ENCODE measurements around the gene KCTD2.

- no peak for TF ChIP-seq REST (IDR thresholded peaks at IDR 0.05; ENCODE audit: low read depth, low read length)
- no peak for TF ChIP-seq EZH2phosphoT487 (IDR thresholded peaks at IDR 0.05; ENCODE audit: borderline replicate concordance, low read depth)
- TF ChIP-seq RFX5 (IDR thresholded peaks at IDR 0.05; ENCODE audit: low read length): no peak
- TF ChIP-seq FOXJ3 (CRISPR knock-in tag; IDR thresholded peaks at IDR 0.05): no peak
- TF ChIP-seq TCF12 (IDR thresholded peaks at IDR 0.05): no peak
- no peak for TF ChIP-seq EP300 (IDR thresholded peaks at IDR 0.05; ENCODE audit: borderline replicate concordance in 1 of 2, low read depth in 1 of 2, low read length in 1 of 2)
- TF ChIP-seq CTCF (IDR thresholded peaks at IDR 0.05): no peak
Observed at GRCh38 chr17:75003957-75004355, 43.1 kb upstream of the KCTD2 start.
